22Rv1 (cell line): ENCODE data around the gene MSRB3.

ENCODE experiments used
- ZFX ChIP-seq: fragments of 450-650 bp; IDR thresholded peaks from 2 replicates; pipeline ENCODE4 v1.6.1; 2017; ENCODE audit warnings: antibody characterized with exemption, borderline replicate concordance
- TF ChIP-seq, protein P1 (sequence below): fragments of 450-650 bp; IDR thresholded peaks from 2 replicates; pipeline ENCODE4 v1.5.1; 2017; ENCODE audit warnings: mild to moderate bottlenecking

- TF ChIP-seq, protein P1, sequence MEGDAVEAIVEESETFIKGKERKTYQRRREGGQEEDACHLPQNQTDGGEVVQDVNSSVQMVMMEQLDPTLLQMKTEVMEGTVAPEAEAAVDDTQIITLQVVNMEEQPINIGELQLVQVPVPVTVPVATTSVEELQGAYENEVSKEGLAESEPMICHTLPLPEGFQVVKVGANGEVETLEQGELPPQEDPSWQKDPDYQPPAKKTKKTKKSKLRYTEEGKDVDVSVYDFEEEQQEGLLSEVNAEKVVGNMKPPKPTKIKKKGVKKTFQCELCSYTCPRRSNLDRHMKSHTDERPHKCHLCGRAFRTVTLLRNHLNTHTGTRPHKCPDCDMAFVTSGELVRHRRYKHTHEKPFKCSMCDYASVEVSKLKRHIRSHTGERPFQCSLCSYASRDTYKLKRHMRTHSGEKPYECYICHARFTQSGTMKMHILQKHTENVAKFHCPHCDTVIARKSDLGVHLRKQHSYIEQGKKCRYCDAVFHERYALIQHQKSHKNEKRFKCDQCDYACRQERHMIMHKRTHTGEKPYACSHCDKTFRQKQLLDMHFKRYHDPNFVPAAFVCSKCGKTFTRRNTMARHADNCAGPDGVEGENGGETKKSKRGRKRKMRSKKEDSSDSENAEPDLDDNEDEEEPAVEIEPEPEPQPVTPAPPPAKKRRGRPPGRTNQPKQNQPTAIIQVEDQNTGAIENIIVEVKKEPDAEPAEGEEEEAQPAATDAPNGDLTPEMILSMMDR, result no peak
- no peak for TF ChIP-seq ZFX
Observed at GRCh38 chr12:65331456-65331855, 53.0 kb downstream of the MSRB3 start.
